Heart left ventricle (tissue), 13 donors: ENCODE data around the gene LEP.

ENCODE experiments used
- POLR2A ChIP-seq, 2 donors: fragments of 450-650 bp; IDR thresholded peaks; one replicate each; pipeline ENCODE4 v1.6.1; 2017; ENCODE audit warnings: antibody characterized with exemption in 2 of 2, mild to moderate bottlenecking in 2 of 2, moderate library complexity in 2 of 2
- TF ChIP-seq, protein P1 (sequence below), 12 donors: fragments of 200-600 bp; sonication (generic) in 4 of 12; IDR thresholded peaks; one replicate each; pipeline versions ENCODE4 v1.5.0 to v1.8.0; 2018 to 2022; ENCODE audit warnings: antibody characterized with exemption in 12 of 12, mild to moderate bottlenecking in 5 of 12
- donor health status: ischemic (EF 13 %, LVEDD 7.1; RV severe dilation, severe dysfunction).
- donor health status: DM: no; HTN: yes; CAD: no.
- donor health status: DM: no; HTN: no; CAD: no.
- donor health status: ischemic (EF 25% LVEDD 6.9; RV normal size, moderate dysfunction).
- donor health status: ischemic (EF 25% LVEDD 5.7; RV mildly dilated, moderate dysfunction).
- donor health status: ischemic (EF 35%, LVEDD 5.7; RV mildly dilated, moderate dysfunction).
- donor health status: nonischemic (EF 11% LVEDD 7.7; RV severe dilation, severe dysfunction).
- donor health status: DM: yes; HTN: yes; CAD: no.
- donor health status: PGD.
- donor health status: ischemic (EF 29% LVEDD 5.4; RV normal size, mild dysfunction).
- donor health status: nonischemic (EF 23%, LVEDD 6.1; RV moderate dilation, normal function).

DNA sequence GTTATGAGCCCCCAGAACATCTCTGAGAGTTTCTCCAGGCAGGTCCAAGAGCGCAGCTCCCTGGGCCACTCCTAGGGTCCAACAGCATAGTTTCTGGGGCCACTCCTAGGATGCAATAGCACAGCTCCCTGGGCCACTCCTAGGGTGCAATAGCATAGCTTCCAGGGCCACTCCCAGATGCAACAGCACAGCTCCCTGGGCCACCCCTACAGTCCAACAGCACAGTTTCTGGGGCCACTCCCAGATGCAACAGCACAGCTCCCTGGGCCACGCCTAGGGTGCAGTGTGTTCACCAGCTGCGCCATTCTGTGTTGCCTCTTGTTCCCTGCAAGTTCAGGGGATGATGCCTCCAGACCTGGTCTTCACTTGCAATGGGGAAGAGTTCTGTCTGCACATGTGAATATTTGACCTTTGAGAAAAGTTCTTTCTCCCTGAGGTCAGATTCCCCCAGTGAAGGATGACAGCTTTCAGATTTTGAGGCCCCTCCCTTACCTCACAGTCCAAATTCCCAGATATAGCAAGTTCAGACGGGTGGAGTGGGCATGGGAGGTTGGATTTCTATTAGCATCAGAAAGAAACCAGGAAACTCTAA lies 43.0 kb upstream of the LEP start:
- TF ChIP-seq, protein P1, sequence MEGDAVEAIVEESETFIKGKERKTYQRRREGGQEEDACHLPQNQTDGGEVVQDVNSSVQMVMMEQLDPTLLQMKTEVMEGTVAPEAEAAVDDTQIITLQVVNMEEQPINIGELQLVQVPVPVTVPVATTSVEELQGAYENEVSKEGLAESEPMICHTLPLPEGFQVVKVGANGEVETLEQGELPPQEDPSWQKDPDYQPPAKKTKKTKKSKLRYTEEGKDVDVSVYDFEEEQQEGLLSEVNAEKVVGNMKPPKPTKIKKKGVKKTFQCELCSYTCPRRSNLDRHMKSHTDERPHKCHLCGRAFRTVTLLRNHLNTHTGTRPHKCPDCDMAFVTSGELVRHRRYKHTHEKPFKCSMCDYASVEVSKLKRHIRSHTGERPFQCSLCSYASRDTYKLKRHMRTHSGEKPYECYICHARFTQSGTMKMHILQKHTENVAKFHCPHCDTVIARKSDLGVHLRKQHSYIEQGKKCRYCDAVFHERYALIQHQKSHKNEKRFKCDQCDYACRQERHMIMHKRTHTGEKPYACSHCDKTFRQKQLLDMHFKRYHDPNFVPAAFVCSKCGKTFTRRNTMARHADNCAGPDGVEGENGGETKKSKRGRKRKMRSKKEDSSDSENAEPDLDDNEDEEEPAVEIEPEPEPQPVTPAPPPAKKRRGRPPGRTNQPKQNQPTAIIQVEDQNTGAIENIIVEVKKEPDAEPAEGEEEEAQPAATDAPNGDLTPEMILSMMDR (IDR thresholded peaks at IDR 0.05) = no peak
- no peak for TF ChIP-seq POLR2A (IDR thresholded peaks at IDR 0.05)
